HG03097 (cell line): ENCODE results near the gene PRRT1.
"Not testable (repeated sequence)": the region's sequence is repeated elsewhere in the genome, so short reads cannot be mapped to it uniquely, and the experiment has no call there.

Source experiments
- ATAC-seq: cut with Tn5 transposase; IDR thresholded peaks from one replicate; pipeline ENCODE4 v1.9.1; 2021; ENCODE audit not compliant: unreplicated experiment, low FRiP score

Gene PRRT1

GRCh38 chr6:32188381-32189068 lies 36.8 kb upstream of the PRRT1 start:
- no peak for ATAC-seq

GRCh38 chr6:32187725-32188380 lies 36.1 kb upstream of the PRRT1 start:
- not testable (repeated sequence) for ATAC-seq

GRCh38 chr6:32187009-32187709 lies 35.4 kb upstream of the PRRT1 start:
- no peak for ATAC-seq

GRCh38 chr6:32186151-32186840 lies 34.6 kb upstream of the PRRT1 start:
- ATAC-seq: not testable (repeated sequence)

GRCh38 chr6:32185681-32186131 lies 34.0 kb upstream of the PRRT1 start:
- ATAC-seq: not testable (repeated sequence)

- no peak for ATAC-seq
These were observed 32.4 kb upstream of the PRRT1 start, which contains the start of gene AGER for GRCh38 chr6:32184084-32184640. Gene AGER, minus strand, starts transcription at chr6:32184253. Its CDS starts 31 bp downstream, at chr6:32184222.

GRCh38 chr6:32183483-32184083 lies 31.8 kb upstream of the PRRT1 start:
- ATAC-seq: no peak

GRCh38 chr6:32183030-32183429 lies 31.3 kb upstream of the PRRT1 start:
- no peak for ATAC-seq

GRCh38 chr6:32182555-32182981 lies 30.8 kb upstream of the PRRT1 start:
- no peak for ATAC-seq

- ATAC-seq: no peak
These were observed 30.3 kb upstream of the PRRT1 start for GRCh38 chr6:32181915-32182529.

- no peak for ATAC-seq
These were observed 29.5 kb upstream of the PRRT1 start for GRCh38 chr6:32181148-32181702.

GRCh38 chr6:32179766-32180405 lies 28.1 kb upstream of the PRRT1 start:
- no peak for ATAC-seq

- no peak for ATAC-seq
These were observed 27.1 kb upstream of the PRRT1 start for GRCh38 chr6:32178547-32179440.

GRCh38 chr6:32177788-32178546 lies 26.2 kb upstream of the PRRT1 start, which contains the start of gene RNF5:
Gene RNF5, plus strand, starts transcription at chr6:32178405. Its CDS starts 107 bp downstream, at chr6:32178512.
- ATAC-seq: peak; percentile 80

- peak; percentile 6 for ATAC-seq
These were observed 25.5 kb upstream of the PRRT1 start for GRCh38 chr6:32177183-32177787.

- no peak for ATAC-seq
These were observed 24.9 kb upstream of the PRRT1 start for GRCh38 chr6:32176476-32177182.
